Activated naive CD8-positive, alpha-beta T cell treated with anti-CD3 and anti-CD28 coated beads, Interleukin-2, amount 50 U/mL, for 16 hours (primary cell): ENCODE data around the gene GATC.

Experiments used
- DNase-seq: peaks from one replicate; pipeline ENCODE4 v3.0.0-alpha.2; 2020; ENCODE audit warnings: low read depth, low spot score

The GATC gene, protein sequence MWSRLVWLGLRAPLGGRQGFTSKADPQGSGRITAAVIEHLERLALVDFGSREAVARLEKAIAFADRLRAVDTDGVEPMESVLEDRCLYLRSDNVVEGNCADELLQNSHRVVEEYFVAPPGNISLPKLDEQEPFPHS

GRCh38 chr12:120445911-120446843 lies at the start of gene GATC, which contains the start of gene TRIAP1:
GATC (plus strand) TSS chr12:120446444; CDS start chr12:120446481, 37 bp downstream.
TRIAP1 (minus strand) TSS chr12:120446384; CDS start chr12:120446372, 12 bp downstream.
- peak; percentile 71 for DNase-seq

DNA sequence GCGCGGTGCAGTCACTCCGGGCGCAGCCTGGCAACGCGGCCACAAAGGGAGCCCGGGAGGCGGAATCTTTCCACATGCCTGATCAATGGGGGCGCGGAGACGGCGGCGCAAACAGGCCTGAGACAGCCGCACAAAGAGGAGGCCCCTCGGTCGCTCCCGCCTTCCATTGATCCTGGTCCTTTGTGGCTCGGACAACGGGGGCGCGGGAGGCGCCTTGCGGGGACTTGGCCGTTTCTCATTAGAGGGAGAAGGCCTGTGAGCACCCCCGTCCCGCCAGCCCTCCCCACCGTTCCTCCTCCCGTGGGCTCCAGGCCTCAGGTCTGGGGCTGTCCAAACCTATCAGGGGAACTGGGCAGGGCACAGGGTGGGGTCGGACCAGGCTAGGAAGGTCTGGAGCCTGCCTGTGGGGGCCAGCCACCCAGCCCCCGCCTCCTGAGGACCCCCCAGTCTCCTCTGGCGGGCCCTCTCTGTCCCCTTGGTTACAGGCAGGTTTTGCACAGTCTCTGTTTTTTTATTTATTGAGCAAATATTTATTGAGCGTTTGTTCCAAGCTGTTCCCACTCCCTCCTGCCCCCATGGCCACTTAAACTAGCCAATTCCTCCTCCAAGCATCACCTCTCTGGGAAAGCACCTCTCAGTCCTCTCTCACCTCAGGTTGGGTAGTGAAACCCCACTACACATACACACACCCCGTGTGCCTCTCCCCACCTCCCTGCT lies 48.3 kb upstream of the GATC start:
- DNase-seq = no peak

DNA sequence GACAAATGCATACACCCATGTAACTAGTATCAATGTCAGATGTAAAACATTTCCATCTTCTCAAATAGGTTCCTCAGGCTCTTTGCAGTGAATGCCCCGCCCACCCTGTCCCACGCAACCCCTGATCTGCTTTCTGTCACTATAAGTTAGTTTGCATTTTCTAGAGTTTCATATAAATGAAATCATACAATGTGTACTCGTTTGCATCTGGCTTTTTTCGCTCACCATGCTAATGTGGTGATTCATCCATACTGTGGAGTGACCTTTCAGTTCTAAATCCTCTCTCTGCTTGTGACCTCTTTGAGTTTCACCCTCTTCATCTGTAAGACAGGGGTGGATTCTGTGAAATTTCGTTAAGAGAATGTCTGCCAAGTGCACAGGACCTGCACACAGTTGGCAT lies 46.7 kb upstream of the GATC start:
- no peak for DNase-seq

- DNase-seq = no peak
Measured at GRCh38 chr12:120402217-120402616, 44.0 kb upstream of the GATC start.

DNA sequence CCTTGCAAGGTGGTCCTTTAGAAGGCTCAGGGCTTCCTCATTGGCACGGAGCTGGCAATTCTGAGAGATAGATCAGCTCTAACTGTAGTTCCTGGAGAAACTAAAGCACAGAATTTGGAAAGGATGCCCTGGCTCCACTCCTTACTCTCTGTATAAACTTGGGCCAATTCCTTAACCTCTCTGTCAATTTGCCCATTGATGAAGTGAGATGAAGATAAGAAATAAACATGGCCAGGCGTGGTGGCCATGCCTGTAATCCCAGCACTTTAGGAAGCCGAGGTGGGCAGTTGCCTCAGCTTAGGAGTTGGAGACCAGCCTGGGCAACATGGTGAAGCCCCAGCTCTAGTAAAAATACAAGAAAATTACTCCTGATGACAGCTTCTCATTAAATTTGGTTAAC lies 42.4 kb upstream of the GATC start:
- DNase-seq = no peak

- no peak for DNase-seq
Measured at GRCh38 chr12:120404271-120404670, 42.0 kb upstream of the GATC start.

DNA sequence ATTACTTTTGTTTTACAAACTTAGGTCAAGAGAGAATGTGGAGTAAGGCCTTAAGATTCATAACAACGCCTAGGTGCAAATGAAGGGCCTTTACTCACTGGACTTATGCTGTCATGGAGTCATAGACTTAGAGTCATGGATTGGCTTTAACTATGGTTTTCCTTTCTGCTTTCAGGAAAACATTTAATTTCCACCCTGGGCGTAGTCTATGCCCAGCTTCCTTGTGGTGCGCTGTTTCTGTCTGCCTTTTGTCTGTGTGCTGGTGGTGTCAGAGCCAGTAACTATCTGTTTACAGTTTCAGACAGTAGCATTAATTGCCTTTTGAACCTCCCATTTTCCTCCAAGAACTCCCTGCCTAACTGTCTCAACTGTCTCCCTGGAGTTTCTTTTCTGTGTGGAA lies 40.2 kb upstream of the GATC start:
- DNase-seq = no peak

DNA sequence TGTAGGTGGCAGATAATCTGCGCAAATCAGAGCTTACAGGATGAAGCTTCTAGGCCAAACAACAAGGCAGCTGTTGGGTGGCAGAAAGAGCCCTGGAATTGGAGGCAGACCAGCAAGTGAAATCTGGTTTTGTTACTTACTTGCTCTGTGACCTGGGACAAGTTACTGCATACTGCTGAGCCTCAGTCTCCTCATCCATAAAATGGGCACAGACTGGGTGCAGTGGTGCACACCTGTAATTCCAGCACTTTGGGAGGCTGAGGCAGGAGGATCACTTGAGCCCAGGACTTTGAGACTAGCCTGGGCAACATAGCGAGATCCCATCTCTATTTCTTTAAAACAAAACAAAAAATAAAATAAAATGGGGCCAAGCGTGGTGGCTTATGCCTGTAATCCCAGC lies 39.7 kb upstream of the GATC start:
- no peak for DNase-seq

- DNase-seq = no peak
Measured at GRCh38 chr12:120408771-120409170, 37.5 kb upstream of the GATC start.

DNA sequence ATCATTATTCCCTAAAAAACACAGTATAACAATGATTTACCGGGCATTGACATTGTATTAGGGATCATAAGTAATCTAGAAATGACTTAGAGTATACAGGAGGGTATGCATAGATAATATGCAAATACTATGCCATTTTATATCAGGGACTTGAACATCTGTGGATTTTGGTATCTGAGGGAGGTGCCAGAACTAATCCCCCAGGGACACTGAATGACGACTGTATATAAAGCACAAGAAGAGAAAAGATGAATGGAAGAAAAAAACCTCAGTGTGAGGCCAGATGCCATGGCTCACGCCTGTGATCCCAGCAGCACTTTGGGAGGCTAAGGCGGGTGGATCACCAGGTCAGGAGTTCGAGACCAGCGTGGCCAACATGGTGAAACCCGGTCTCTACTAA lies 33.8 kb upstream of the GATC start:
- no peak for DNase-seq

DNA sequence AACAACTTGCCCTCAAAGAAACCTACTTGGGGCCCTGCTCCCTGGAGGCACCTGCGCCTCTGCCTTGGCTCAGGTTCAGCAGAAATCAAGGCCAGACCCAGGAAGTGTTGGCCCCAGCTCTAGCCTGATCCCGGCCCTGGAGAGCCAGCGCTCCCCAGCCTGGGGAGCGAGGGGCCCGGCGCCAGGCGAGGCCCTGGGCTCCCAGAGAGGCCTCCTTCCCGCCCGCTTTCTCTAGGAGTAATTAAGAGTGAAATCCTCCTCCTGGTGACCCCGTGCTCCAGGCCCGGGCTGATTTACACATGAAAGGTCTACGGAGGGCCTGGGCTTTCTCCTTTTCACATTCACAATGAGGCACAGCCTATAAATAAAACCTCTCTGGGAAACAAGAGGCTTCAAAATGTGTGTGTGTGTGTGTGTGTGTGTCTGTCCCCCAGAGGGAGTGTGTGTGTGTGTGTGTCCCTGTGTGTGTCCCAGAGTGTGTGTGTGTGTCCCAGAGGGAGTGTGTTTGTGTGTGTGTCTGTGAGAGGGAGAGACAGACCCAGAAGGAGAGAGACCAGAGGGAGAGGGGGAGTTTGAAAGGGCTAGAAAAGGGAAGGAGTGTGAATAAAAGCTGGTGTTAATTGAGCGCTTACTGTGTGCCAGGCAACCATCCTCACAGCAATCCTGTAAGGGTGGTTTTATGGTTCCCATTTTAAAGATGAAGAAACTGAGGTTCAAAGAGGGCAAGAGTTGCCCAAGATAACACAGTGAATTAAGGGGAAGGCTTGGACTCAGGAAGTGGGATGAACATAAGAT lies 32.1 kb upstream of the GATC start:
- DNase-seq = no peak

DNA sequence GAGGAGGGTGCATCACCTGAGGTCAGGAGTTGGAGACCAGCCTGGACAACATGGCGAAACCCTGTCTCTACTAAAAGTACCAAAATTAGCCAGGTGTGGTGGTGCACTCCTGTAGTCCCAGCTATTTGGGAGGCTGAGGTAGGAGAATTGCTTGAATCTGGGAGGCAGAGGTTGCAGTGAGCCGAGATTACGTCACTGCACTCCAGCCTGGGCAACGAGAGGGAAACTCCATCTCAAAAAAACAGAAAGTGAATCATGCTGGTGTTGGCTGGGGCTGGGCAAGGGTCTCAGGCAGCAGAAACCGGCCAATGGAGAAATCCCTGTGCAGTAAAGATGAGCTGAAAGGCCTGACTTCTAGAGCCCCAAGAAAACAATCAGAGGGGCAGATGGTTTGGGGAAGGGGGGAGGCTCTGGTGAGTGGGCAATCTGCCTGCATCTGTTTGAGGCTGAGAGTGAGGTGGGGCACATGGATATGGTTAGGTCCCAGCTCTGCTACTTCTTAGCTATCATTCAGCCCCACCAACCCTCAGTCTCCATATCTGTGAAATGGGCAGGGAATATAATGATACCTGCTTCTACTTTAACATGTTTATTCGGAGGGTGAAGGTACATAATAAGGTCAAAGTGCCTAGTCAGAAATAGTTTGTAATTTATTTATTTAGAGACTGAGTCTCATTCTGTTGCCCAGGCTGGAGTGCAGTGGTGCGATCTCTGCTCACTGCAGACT lies 29.6 kb upstream of the GATC start:
- DNase-seq = no peak

- DNase-seq = no peak
Measured at GRCh38 chr12:120417917-120418580, 28.2 kb upstream of the GATC start.

DNA sequence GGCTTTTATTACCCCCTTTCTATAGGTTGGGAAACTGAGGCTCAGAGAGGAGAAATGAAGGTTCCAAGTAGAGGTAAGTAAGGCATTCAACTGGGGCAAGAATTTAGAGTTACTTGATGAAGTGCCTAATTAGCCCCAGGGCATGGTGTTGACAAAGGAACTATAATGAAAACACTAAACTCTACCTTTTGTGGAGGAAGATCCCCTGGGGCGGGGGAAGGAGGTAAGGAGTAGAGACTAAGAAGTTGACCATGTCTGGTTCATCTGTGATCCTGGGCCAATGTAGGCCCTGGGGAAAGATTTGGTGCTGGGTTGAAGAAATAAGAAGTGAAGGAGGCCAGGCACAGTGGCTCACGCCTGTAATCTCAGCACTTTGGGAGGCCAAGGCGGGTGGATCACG lies 24.5 kb upstream of the GATC start:
- DNase-seq = no peak

- no peak for DNase-seq
Measured at GRCh38 chr12:120422892-120423456, 23.3 kb upstream of the GATC start.

GRCh38 chr12:120425797-120426196 lies 20.4 kb upstream of the GATC start:
- DNase-seq = no peak

DNA sequence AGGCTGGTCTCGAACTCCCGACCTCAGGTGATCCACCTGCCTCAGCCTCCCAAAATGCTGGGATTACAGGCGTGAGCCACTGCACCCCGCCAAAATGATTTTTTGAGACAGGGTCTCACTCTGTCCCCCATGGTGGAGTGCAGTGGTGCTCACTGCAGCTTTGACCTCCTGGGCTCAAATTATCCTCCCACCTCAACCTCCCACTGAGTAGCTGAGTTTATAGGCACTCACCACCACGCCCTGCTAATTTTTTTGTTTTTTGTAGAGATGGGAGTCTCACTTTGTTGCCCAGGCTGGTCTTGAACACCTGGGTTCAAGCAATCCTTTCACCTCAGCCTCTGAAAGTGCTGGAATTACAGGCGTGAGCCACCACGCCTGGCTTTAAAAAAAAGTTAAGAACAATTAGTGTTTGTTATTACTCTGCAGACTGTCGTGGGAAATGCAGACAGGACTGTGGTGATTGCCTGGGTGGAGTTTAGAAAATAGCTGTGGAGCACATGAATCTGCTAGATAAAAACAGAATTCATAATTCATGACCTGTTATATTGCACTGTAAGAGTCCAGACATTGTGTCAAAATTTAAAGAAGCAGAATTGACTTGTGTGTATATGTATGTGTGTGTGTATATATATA lies 17.5 kb upstream of the GATC start:
- no peak for DNase-seq

- no peak for DNase-seq
Measured at GRCh38 chr12:120429368-120429767, 16.9 kb upstream of the GATC start.

GRCh38 chr12:120432772-120433525 lies 13.3 kb upstream of the GATC start:
- no peak for DNase-seq
